IPS DF 19.7 (cell line): ENCODE measurements around the gene GNB1L.
"Not testable (repeated sequence)": the region's sequence is repeated elsewhere in the genome, so short reads cannot be mapped to it uniquely, and the experiment has no call there.

Experiments
- DNase-seq: peaks from one replicate; pipeline ENCODE4 v3.0.0-alpha.2; 2013; ENCODE audit warnings: low read depth, low spot score

Gene GNB1L

GRCh38 chr22:19889951-19890350 is 35.3 kb upstream of the GNB1L start:
- no peak for DNase-seq

GRCh38 chr22:19888131-19888746 is 33.6 kb upstream of the GNB1L start:
- no peak for DNase-seq

- DNase-seq: no peak
These were observed 32.7 kb upstream of the GNB1L start for GRCh38 chr22:19887256-19887985.

GRCh38 chr22:19886605-19887255 is 32.1 kb upstream of the GNB1L start:
- DNase-seq: no peak

- DNase-seq: no peak
These were observed 31.3 kb upstream of the GNB1L start for GRCh38 chr22:19885841-19886592.

- DNase-seq: no peak
These were observed 30.5 kb upstream of the GNB1L start for GRCh38 chr22:19884954-19885751.

GRCh38 chr22:19884161-19884953 is 29.7 kb upstream of the GNB1L start:
- DNase-seq: no peak

GRCh38 chr22:19883446-19883845 is 28.8 kb upstream of the GNB1L start:
- DNase-seq: not testable (repeated sequence)

GRCh38 chr22:19882446-19883381 is 28.0 kb upstream of the GNB1L start:
- DNase-seq: no peak

- peak; percentile 96 for DNase-seq
These were observed 26.3 kb upstream of the GNB1L start for GRCh38 chr22:19880786-19881569.

- DNase-seq: no peak
These were observed 25.5 kb upstream of the GNB1L start for GRCh38 chr22:19879992-19880785.

GRCh38 chr22:19879643-19879991 is 24.9 kb upstream of the GNB1L start:
- no peak for DNase-seq

GRCh38 chr22:19879246-19879570 is 24.5 kb upstream of the GNB1L start:
- no peak for DNase-seq

- no peak for DNase-seq
These were observed 24.0 kb upstream of the GNB1L start for GRCh38 chr22:19878461-19879245.

- DNase-seq: no peak
These were observed 23.1 kb upstream of the GNB1L start for GRCh38 chr22:19877626-19878339.

GRCh38 chr22:19876941-19877625 is 22.4 kb upstream of the GNB1L start:
- no peak for DNase-seq
